Measurements from ENCODE around the gene GARIN5A.

Gene GARIN5A

DNA sequence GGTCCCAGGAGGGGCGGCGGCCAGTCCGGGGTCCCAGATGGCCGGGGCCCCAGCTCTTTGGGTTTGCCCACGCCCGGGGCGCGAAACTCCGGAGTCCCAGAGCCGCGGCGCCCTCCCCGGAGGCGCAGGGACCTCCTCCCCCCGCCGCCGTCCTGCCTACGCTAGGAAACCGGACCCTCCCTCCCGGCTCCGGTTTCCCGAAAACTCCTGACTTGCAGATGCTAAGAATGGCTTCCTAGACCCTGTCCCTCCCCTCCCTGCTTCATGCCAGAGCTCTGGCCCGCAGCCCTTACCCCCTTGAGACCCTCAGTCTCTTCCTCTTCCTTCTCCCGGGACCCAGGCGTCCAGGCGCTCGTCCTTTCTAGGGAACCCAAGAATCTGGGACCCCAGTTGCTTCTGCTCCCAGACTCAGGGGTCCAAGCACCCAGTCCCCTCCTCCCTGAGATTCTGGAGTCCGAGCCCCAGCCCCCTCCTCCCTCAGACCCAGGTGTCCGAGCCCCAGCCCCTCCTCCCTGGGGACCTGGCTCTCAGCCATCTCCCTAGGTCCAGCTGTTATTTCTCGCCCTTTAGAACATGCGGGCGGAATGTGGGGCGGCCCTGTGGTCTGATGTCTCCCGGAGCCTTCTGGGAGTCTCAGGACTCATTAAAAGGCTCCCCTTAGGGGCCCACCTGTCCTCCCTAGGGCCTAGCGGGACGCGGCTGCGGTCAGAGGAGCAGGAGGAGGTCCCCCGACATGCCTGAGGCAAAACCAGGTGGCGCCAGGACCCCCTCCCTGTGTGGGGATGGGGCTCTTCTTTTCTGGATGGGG lies 44.2 kb downstream of the GARIN5A start, which contains the start of gene MYBPC2:
Gene MYBPC2, plus strand, starts transcription at position 672 of the 808 bp plus-strand sequence. Its CDS starts 62 bp downstream, at position 734.
- no peak for DNase-seq

- peak; percentile 77 to 96 (median 85) for DNase-seq
Measured at GRCh38 chr19:50431343-50432220, 45.1 kb downstream of the GARIN5A start.

DNA sequence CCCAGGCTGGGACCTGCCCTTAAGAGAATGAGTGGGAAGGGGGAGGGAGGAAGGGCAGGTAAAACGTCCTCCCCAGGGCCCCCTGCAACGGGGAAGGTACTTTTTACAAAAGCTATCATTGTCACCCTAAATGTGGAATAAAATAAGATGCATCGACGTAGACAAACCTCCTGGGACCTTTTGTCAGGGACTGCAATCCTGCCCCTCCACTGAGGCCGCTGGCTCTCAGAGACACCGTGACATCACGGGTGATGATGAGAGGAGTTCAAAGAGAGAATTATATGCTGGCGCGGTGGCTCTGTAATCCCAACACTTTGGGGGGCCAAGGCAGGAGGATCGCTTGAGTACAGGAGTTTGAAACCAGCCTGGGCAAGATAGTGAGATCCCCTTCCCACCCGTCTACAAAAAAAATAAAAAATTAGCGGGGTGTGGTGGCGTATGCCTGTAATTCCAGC lies 45.7 kb downstream of the GARIN5A start:
- peak in 1 of 6 experiments; percentile 27 for DNase-seq

DNA sequence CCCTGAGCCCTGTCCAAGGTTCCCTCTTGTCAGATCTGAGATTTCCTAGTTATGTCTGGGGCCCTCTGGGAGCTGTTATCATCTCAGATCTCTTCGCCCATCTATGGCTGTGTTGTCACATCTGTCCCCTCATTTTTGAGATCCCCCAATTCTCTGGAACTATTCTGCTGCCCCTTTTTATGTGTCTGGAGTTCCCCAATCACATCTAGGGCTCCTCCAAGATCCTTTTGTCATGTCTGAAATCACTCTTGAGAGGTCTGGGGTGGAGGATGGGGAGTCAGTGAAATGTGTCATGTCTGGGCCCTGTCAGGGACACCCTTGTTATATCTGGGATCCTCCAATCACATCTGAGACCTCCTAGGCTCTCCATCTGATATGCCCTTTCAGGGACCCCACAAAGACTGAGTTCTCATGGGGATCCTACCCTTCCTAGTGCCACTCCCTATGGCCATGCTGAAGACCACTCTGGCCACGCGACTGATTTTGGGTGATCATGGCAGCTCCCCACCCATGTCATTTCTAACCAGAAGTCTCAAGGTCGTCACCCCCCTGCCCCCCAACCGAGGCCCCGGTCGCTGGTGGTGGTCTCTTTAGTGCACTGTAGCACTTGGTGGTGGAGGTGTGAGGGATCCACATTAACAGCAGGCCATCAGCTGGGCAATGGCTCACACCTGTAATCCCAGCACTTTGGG lies 47.7 kb downstream of the GARIN5A start:
- DNase-seq: no peak

- DNase-seq: peak; percentile 14 to 53 (median 47)
Measured at GRCh38 chr19:50427997-50428425, 48.6 kb downstream of the GARIN5A start.

DNA sequence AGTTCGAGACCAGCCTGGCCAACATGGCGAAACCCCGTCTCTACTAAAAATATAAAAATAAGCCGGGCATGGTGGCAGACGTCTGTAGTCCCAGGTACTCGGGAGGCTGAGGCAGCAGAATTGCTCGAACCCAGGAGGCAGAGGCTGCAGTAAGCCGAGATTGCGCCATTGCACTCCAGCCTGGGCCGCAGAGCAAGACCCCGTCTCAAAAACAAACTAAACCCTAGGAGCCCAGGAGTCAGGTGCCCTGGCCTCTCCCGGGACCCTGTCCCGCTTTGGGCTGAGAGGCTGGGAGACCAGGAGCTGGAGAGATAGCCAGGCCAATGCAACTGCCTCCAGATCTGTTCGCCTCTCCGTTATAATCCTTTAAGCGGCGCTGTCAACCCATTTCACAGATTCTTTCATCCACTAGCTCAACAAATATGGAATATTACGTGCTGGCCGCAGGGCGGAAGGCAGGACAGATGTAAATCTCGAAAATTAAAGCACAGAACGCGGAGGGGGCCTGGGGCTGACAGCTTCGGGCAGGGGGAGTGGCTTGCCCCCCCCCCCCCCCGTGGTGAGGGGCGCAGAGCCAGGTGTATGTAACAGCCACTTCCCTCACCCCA lies 49.2 kb downstream of the GARIN5A start:
- no peak for DNase-seq

DNA sequence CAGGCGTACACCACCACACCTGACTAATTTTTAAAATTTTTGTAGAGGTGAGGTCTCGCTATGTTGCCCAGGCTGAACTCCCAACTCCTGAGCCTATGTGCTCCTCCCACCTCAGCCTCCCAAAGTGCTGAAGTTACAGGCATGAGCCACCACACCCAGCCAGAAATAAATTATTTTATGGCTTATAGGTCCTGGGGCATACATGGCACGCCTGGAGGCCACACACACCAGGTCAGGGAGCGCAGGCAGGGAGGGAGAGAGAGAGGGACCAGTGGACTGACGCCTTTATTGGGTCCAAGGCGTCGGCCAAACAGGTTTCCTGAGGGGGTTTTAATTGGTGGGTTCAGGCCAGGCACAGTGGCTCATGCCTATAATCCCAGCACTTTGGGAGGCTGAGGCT lies 51.1 kb downstream of the GARIN5A start:
- no peak for DNase-seq

DNA sequence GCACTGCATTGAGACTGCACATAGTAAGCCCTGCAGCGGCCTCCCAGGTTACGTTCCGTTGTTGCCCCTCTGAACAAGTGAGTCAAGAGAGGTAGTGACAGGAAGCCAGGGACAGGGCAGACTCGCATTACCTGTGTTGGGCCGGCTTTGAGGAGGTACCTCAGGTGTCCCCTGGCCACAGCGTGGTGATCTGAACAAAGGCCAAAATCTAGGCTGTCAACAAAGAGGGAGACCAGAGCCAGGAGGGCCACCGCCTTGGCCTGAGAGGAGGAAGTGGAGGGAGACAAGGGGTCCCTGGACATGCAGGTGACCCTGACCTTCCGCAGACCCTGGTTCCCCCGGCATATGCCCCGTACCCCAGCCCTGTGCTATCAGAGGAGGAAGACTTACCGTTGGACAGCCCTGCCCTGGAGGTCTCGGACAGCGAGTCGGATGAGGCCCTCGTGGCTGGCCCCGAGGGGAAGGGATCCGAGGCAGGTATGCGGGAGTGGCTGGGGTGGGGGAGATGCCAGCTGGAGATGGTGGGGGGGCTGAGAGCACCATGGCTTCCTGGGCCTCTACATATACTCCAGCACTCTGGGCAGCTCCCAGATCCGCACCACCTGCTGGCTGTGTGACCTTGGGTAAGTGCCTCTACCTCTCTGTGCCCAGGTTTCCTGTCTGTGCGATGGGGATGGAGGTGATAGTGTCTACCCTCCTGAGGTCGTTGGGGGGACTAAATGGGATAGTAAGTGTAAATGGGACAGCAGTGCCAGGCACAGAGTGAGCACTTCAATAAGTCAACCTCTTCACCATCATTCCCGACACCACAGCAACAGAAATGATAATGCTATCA lies 53.2 kb downstream of the GARIN5A start:
- DNase-seq: no peak

DNA sequence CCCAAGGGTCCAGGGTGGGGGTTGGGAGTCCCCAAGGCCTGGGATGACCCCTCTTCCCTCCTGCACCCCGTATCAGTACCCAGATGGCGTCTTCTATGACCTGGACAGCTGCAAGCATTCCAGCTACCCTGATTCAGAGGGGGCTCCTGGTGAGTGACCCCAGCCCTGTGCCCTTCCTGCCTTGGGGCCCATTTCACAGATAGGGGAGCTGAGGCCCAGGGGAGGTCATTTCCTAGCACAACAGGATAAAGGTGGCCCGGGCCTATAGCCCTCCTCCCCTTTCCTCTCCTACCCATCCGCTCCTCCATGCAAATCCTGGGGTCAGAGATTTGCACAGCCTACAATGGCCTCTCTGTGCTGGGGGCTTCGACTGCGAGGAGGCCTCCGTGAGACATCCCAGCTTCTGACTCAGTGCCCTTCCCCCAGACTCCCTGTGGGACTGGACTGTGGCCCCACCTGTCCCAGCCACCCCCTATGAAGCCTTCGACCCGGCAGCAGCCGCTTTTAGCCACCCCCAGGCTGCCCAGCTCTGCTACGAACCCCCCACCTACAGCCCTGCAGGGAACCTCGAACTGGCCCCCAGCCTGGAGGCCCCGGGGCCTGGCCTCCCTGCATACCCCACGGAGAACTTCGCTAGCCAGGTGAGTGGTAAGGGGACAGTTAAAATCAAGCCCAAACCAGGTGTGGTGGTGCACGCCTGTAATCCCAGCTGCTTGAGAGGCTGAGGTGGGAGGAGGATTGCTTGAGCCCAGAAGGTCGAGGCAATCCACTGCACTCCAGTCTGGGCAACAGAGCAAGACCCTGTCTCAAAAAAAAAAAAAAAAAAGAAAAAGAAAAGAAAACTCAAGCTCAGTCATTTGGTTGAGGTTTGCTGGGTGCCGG lies 54.0 kb downstream of the GARIN5A start:
- no peak for DNase-seq

- no peak for DNase-seq
Measured at GRCh38 chr19:50420808-50421207, 55.8 kb downstream of the GARIN5A start.

- DNase-seq: no peak
Measured at GRCh38 chr19:50420127-50420526, 56.5 kb downstream of the GARIN5A start.

GRCh38 chr19:50419580-50420035 lies 57.0 kb downstream of the GARIN5A start:
- DNase-seq: no peak

GRCh38 chr19:50419022-50419579 lies 57.5 kb downstream of the GARIN5A start:
- no peak for DNase-seq

- no peak for DNase-seq
Measured at GRCh38 chr19:50418176-50419021, 58.2 kb downstream of the GARIN5A start, which contains the start of gene SPIB. SPIB (plus strand) TSS chr19:50418938; CDS start chr19:50418963, 25 bp downstream.

DNA sequence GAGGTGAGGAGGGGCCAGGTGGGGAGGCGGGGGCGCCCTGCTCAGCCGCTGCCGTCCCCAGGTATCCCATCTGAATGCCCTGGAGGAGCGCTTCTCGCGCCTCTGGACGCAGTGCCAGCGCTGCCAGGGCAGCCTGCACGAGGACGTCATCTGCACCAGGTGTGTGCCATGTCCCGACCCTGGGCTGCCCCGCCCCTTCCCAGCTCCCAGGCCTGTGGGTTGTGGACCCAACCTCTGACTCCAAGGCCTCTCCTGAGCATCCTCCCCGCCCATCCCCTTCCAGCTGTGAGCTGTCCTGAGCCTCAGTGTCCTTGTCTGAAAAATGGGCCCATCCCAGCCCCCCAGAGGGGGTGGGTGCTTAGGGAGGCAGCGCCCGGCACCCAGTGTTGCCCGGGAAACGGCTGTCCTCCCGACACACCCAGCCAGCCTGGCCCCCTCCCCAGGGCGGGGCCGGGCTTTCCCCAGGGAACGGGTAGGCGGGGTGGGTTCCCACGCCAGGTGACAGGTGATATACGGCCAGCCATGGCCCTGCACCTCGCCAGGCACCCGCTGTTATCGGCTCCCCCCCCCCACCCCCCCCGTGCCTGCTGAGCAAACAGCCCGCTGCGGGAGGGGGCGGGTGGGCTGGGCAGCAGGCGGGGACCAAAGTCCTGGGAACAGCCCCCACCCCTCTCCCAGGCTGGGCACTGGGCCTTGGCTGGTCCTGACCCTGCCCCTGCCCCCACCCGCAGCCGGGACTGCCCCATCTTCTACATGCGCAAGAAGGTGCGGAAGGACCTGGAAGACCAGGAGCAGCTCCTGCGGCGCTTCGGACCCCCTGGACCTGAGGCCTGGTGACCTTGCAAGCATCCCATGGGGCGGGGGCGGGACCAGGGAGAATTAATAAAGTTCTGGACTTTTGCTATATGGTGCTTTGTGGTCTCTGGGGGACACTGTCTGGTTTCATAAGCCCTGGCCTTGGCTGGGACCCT lies 59.3 kb downstream of the GARIN5A start:
- no peak for DNase-seq
